Lower lobe of right lung (tissue), 2 donors: Measurements from ENCODE around the gene PCCA. TPM values are rescaled to one million over a fixed set of nuclear protein-coding genes. Genes with fewer than 3 reads are reported as not detected.

Source experiments
- ATAC-seq, 2 donors: fragments of 200-7000 bp; cut with Tn5 transposase; one replicate each; pipeline ENCODE4 v1.9.1; 2020 to 2022; ENCODE audit warnings: mild to moderate bottlenecking in 2 of 2, moderate library complexity in 2 of 2
- DNase-seq: peaks from one replicate; pipeline ENCODE4 v3.0.0-alpha.2; 2020
- H3K27ac ChIP-seq: fragments of 200-600 bp; one replicate; pipeline ENCODE4 v1.8.0; 2022
- H3K27me3 ChIP-seq: fragments of 200-600 bp; one replicate; pipeline ENCODE4 v1.8.0; 2022; ENCODE audit warnings: low read depth
- H3K36me3 ChIP-seq: fragments of 200-600 bp; one replicate; pipeline ENCODE4 v1.8.0; 2022; ENCODE audit warnings: mild to moderate bottlenecking
- H3K4me1 ChIP-seq: fragments of 200-600 bp; one replicate; pipeline ENCODE4 v1.8.0; 2022
- H3K4me3 ChIP-seq: fragments of 200-600 bp; one replicate; pipeline ENCODE4 v1.8.0; 2022; ENCODE audit warnings: mild to moderate bottlenecking
- H3K9me3 ChIP-seq: fragments of 200-600 bp; one replicate; pipeline ENCODE4 v1.8.0; 2022
- CTCF ChIP-seq: fragments of 200-600 bp; IDR thresholded peaks from one replicate; pipeline ENCODE4 v1.8.0; 2022; ENCODE audit warnings: antibody characterized with exemption, mild to moderate bottlenecking
- intact Hi-C: fragments of 100-400 bp; cut with DNase I; formaldehyde crosslinking; loops from one replicate; pipeline ENCODE4 v1.11.0; 2022
- long read RNA-seq: library from polyadenylated mRNA; unstranded; transcript quantifications from one replicate; pipeline ENCODE4 v2.0.0, GENCODE V29; 2021
- total RNA-seq: library from RNA; stranded (reverse); fragmentation: NEBNext Ultra II Directional; extraction: Animal tissue kit (Norgen Biotek cat#: 25700); gene quantifications from one replicate; pipeline ENCODE4 v1.2.1, GENCODE V29; 2021
- donor health status: DM: no; HTN: yes; CAD: no; lungs with severe emphysema.

Gene PCCA
- total RNA-seq, result 37.8 TPM
- long read RNA-seq, transcript PCCA-202 (24 exons, 2,494 nt), result major isoform, 34 of 60 reads
- long read RNA-seq, partial matches to known transcripts, result 3 of 60 reads
- long read RNA-seq, other reads (novel, unspliced or antisense), result 19 of 60 reads

GRCh38 chr13:100088644-100089464 lies at the start of gene PCCA:
Gene PCCA, plus strand, starts transcription at chr13:100089093. Its CDS starts 28 bp downstream, at chr13:100089121.
- intact Hi-C loops, result no loop called here
- DNase-seq (peak; percentile 96), ATAC-seq (peak; percentile 99)
- no peaks in the 10 kb centered on the region for H3K27me3 ChIP-seq
- H3K4me1 ChIP-seq, result peaks cover 26% of the 10 kb centered on the region
- TF ChIP-seq CTCF, result no peak
- peak within 1 kb of the TSS; percentile 79 for H3K27ac ChIP-seq
- peak within 1 kb of the TSS; percentile 98 for H3K4me3 ChIP-seq
- no peaks in the 10 kb centered on the region for H3K9me3 ChIP-seq
- H3K36me3 ChIP-seq, result no peaks in the 10 kb centered on the region

GRCh38 chr13:100039740-100040139 lies 49.2 kb upstream of the PCCA start:
- Histone ChIP-seq H3K4me3 (no peak overlapping the region), H3K27ac (no peak overlapping the region), H3K9me3 (no peaks in the 10 kb centered on the region), H3K27me3 (no peaks in the 10 kb centered on the region), H3K36me3 (no peaks in the 10 kb centered on the region), H3K4me1 (no peaks in the 10 kb centered on the region)
- TF ChIP-seq CTCF, result no peak
- DNase-seq (no peak), ATAC-seq (no peak)
- intact Hi-C loops, result no loop called here

GRCh38 chr13:100040196-100040595 lies 48.7 kb upstream of the PCCA start:
- intact Hi-C loops, result no loop called here
- DNase-seq, result no peak
- no peak overlapping the region for H3K27ac ChIP-seq
- no peaks in the 10 kb centered on the region for H3K27me3 ChIP-seq
- H3K4me3 ChIP-seq, result no peak overlapping the region
- no peaks in the 10 kb centered on the region for H3K36me3 ChIP-seq
- H3K9me3 ChIP-seq, result no peaks in the 10 kb centered on the region
- peak in 1 of 2 donors; percentile 48 for ATAC-seq
- no peak for TF ChIP-seq CTCF
- no peaks in the 10 kb centered on the region for H3K4me1 ChIP-seq

GRCh38 chr13:100044936-100045335 lies 44.0 kb upstream of the PCCA start:
- DNase-seq (no peak), ATAC-seq (no peak)
- Histone ChIP-seq H3K4me3 (no peak overlapping the region), H3K27ac (no peak overlapping the region), H3K36me3 (no peaks in the 10 kb centered on the region), H3K9me3 (no peaks in the 10 kb centered on the region), H3K27me3 (no peaks in the 10 kb centered on the region), H3K4me1 (no peaks in the 10 kb centered on the region)
- TF ChIP-seq CTCF, result no peak
- intact Hi-C loops, result no loop called here

GRCh38 chr13:100045355-100045754 lies 43.5 kb upstream of the PCCA start:
- DNase-seq (no peak), ATAC-seq (no peak)
- TF ChIP-seq CTCF, result no peak
- H3K27ac ChIP-seq, result no peak overlapping the region
- intact Hi-C loops, result no loop called here
- H3K27me3 ChIP-seq, result no peaks in the 10 kb centered on the region
- no peak overlapping the region for H3K4me3 ChIP-seq
- no peaks in the 10 kb centered on the region for H3K36me3 ChIP-seq
- H3K4me1 ChIP-seq, result no peaks in the 10 kb centered on the region
- no peaks in the 10 kb centered on the region for H3K9me3 ChIP-seq
